HG03575 (cell line): ENCODE data around the gene COLEC12.
"Not testable (repeated sequence)": the region's sequence is repeated elsewhere in the genome, so short reads cannot be mapped to it uniquely, and the experiment has no call there.

Source experiments
- ATAC-seq: cut with Tn5 transposase; IDR thresholded peaks from one replicate; pipeline ENCODE4 v1.9.1; 2021; ENCODE audit not compliant: unreplicated experiment, insufficient number of reproducible peaks, low FRiP score; ENCODE audit errors: extremely low read depth

The COLEC12 gene

GRCh38 chr18:420661-421246 lies 79.7 kb downstream of the COLEC12 start:
- ATAC-seq = no peak

GRCh38 chr18:419541-420175 lies 80.8 kb downstream of the COLEC12 start:
- no peak for ATAC-seq

GRCh38 chr18:417495-417894 lies 83.0 kb downstream of the COLEC12 start:
- no peak for ATAC-seq

GRCh38 chr18:416930-417329 lies 83.6 kb downstream of the COLEC12 start:
- no peak for ATAC-seq

- no peak for ATAC-seq
Measured at GRCh38 chr18:415617-416612, 84.6 kb downstream of the COLEC12 start.

GRCh38 chr18:415047-415446 lies 85.5 kb downstream of the COLEC12 start:
- no peak for ATAC-seq

GRCh38 chr18:413233-413632 lies 87.3 kb downstream of the COLEC12 start:
- ATAC-seq = no peak

- ATAC-seq = no peak
Measured at GRCh38 chr18:410047-410455, 90.5 kb downstream of the COLEC12 start.

- no peak for ATAC-seq
Measured at GRCh38 chr18:408367-408766, 92.1 kb downstream of the COLEC12 start.

GRCh38 chr18:407626-408224 lies 92.8 kb downstream of the COLEC12 start:
- no peak for ATAC-seq

GRCh38 chr18:407191-407590 lies 93.3 kb downstream of the COLEC12 start:
- ATAC-seq = no peak

- ATAC-seq = no peak
Measured at GRCh38 chr18:406677-407076, 93.8 kb downstream of the COLEC12 start.

- not testable (repeated sequence) for ATAC-seq
Measured at GRCh38 chr18:405006-405405, 95.5 kb downstream of the COLEC12 start.

GRCh38 chr18:404061-404636 lies 96.4 kb downstream of the COLEC12 start:
- ATAC-seq = no peak

- no peak for ATAC-seq
Measured at GRCh38 chr18:402129-402528, 98.4 kb downstream of the COLEC12 start.

GRCh38 chr18:400456-400855 lies 100.0 kb downstream of the COLEC12 start:
- no peak for ATAC-seq

- no peak for ATAC-seq
Measured at GRCh38 chr18:399631-400135, 100.8 kb downstream of the COLEC12 start.

- ATAC-seq = no peak
Measured at GRCh38 chr18:398935-399630, 101.4 kb downstream of the COLEC12 start.
